DMS114 treated with DMSO at 0.1 percent for 48 hours (cell line): Measurements from ENCODE around the gene PLK1.
"Not testable (repeated sequence)": the region's sequence is repeated elsewhere in the genome, so short reads cannot be mapped to it uniquely, and the experiment has no call there.

ENCODE experiments used
- DNase-seq: peaks from one replicate; lab custom pipeline; 2025; ENCODE audit not compliant: unreplicated experiment; lab: John Stamatoyannopoulos, UW

The PLK1 gene

DNA sequence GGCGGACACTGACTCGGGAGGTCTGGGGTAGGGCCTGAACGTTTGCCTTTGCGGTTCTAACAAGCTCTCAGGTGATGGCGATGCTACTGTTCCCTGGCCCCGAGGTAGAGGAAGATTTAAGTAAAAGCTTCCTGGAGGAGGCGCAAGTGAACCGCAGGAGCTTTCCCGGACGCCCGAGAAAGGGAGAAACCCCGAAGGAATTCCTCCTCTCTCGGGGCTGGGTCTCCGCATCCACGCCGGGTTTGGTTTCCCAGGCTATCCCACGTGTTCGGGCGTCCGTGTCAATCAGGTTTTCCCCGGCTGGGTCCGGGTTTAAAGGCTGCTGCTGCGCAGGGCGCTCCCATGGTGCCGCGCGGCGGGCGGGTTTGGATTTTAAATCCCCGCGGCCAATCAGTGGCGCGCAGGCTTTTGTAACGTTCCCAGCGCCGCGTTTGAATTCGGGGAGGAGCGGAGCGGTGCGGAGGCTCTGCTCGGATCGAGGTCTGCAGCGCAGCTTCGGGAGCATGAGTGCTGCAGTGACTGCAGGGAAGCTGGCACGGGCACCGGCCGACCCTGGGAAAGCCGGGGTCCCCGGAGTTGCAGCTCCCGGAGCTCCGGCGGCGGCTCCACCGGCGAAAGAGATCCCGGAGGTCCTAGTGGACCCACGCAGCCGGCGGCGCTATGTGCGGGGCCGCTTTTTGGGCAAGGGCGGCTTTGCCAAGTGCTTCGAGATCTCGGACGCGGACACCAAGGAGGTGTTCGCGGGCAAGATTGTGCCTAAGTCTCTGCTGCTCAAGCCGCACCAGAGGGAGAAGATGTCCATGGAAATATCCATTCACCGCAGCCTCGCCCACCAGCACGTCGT is at the start of gene PLK1:
PLK1 (plus strand) TSS at position 460 of the 844 bp plus-strand sequence; CDS start at position 504, 44 bp downstream.
- peak; percentile 78 for DNase-seq

DNA sequence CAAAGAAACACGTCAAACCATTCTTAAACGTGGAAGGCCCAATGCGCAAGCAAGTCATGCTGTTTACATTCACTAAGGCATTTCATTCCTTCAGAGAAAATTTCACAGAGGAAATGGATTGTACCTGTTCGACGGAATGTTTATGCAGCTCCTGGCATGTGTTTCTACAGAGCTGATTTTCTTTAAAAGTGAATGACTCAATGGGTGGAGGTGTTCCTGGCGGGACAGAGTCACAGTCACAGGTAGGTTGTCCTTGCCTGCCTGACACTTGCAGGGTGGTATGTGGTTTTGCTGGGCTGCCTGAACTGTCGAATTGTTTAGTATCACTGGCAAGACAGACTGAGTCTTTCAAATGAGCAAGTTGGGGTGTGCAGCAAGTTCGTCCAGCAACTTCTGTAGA is 49.2 kb upstream of the PLK1 start:
- DNase-seq: no peak

DNA sequence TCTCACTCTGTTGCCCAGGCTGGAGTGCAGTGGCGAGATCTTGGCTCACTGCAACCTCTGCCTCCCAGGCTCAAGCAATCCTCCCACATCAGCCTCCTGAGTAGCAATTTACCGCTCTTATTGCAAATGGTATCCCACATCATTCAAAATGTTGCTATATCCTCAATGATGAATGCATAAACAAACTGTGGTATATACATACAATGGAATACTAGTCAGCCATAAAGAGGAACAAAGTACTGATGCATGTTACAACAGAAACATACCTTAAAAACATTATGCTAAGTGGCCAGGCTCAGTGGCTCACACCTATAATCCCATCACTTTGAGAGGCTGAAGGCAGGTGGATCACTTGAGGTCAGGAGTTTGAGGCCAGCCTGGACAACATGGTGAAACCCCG is 46.8 kb upstream of the PLK1 start:
- not testable (repeated sequence) for DNase-seq

DNA sequence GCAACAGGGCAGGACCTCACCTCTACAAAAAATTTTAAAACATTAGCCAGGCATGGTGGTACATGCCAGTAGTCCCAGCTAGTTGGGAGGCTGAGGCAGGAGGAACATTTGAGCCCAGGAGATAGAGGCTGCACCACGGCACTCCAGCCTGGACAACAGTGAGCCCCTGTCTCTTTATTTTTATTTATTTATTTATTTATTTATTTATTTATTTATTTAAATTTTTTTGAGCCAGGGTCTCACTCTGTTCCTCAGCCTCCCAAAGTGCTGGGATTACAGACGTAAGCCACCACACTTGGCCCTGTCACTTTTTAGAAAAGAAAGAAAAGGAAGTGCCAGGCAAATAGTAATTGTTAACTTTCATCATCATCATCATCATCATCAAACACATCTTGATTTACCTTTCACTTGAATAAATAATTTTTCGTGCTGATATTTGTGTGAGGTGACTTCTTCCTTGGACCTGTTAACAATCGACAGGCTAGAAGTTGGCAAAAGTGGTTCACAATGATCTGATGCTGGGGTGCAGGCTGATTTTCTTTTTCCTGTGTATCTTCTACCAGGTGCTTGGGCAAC is 44.1 kb upstream of the PLK1 start:
- no peak for DNase-seq

DNA sequence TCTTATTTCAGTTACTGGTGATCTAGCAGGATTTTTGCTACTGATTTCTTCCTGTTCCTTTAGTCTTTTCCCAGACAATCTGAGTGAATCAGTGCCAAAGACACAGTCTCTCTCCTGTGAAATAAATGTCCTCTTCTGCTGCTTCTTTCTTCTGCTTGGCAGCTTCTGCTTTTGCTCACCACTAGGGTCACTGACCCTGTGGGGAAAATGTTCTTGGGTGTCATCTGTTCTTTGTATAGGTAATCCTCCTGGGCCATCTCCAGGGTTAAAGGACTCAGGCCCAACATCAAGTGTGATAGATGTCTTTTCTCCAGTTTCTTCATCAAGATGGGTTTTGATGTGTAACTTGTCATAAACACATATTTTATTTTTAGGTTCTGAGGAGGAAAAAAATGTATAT is 42.7 kb upstream of the PLK1 start:
- no peak for DNase-seq

DNA sequence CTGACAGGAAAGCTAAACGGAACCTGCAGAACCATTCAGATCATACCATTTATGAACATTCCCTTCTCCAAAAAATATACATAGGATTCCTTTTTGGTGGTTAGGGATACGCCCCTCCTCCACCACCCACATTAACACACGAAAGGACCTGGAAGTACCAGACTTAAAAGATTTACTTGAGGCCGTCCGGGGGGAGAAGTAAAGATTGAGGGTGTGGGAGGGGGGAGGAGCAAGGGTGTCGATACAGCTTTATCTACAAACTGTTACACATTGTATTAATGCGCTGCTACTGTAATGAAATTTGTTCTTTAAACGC is 38.1 kb upstream of the PLK1 start:
- DNase-seq: peak; percentile 4

DNA sequence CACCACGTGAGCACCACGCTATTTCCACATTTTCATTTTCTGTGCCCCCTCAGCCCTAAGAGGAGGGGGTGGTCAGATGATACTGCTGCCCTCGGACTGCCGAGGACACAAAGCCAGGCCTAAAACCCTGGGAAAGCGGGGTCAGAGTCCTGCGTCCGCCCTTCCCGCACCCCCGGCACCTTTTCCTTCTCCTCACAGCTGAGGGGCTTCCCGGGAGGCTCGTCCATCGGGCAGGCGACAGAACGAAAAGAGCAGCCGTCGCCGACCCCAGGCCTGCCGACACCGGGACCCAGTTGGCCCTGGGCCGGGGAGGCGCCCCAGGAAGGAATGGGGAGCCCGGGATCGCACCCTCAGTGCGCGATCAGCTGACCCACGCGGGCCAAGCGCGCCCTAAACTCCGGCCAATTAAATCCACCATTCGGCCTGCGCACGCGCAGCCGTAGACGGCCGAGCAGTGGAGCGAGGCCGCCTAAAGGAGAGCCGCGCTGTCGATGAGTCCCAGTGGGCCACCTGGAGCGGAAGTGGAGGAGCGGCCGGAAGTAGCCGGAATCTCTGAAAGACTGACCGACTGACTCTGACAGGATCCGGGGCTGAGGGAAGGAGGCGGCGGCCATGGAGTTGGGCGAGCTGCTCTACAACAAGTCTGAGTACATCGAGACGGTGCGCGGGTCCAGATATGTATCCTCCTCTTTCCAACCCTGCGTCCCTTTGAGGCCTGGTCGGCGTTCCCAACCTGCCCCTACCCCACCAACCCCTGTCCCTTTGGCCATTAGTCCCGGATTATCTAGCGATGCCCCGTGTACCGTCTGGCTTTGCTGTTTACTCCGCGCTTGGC is 37.5 kb upstream of the PLK1 start, which contains the start of the genes DCTN5 and PALB2:
DCTN5 (plus strand) TSS at position 536 of the 835 bp plus-strand sequence; CDS start at position 613, 77 bp downstream.
PALB2 (minus strand) TSS at position 380 of the 835 bp plus-strand sequence; CDS start at position 227, 153 bp downstream.
- peak; percentile 87 for DNase-seq

DNA sequence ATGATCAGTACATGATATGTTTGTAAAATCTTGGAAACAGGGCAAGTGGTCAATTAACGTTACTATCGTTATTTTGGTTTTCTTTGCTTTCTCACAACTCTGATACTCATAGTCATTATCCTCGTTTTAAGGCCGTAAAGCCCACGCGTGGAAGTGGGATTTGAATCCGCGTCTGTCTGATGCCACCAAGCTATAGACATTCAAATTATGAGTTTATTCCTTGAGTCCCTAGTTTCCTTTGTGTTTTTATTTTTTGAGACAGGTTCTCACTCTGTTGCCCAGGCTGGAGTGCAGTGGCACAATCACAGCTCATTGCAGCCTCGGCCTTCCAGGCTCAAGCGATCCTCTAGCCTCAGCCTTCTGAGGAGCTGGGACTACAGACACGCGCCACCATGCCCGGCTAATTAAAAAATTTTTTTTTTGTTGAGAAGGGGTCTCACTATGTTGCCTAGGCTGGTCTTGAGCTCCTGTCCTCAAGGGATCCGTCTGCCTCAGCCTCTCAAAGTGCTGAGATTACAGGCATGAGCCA is 36.4 kb upstream of the PLK1 start:
- DNase-seq: no peak

DNA sequence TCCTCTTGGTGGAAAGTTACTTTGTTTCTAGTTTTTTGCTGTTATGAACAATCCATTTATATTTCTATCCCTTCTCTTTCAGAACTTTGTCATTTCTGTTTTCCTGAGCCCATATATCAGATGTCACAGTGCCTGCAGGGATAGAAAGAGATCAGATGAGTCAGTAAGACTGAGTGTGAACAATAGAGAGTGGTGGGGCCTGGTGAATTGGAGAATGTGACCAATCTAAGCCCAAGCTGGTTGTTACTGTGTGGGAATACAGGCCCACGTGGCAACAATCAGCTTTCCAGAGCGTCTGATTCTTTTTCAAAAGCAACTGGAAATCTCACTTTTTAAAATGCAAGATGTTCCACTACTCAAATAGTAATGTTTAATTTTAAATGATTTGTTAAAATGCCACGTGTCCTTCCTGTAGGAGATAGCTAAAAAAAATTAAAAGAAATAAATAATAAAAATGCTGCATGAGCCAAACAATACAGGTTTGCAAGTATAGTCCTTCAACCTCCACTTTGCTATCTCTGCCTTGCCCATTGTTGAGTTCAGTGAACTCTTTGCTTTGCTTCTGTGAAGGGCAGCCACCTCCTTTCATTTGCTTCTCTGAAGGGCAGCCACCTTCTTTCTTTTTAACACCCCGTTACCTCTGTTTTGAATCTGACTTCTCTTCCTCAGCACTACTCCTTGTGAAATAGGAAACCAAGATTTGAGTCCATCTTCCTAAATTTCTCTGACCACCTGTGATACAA is 27.8 kb upstream of the PLK1 start:
- DNase-seq: no peak

DNA sequence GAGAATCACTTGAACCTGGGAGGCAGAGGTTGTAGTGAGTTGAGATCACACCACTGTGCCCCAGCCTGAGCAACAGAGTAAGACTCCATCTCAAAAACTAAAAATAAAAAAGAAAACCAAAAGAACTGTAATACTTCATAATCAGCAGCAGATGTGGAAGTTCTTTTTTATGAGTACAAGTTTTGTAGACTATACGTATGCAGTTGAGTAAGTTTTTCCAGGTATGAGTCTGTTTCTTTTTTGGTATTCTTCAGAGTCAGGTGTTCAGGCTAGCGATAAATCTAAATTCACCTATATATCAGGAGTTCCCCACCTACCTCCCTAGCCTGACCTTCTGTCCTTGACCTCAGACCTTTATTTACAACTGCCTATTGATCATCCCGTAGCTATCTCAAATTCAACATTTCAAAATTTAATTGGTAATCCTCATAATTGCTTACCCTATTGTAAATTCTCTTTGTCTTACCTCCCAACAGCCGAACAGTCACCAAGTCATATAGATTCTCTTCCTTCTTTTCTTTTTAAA is 26.7 kb upstream of the PLK1 start:
- DNase-seq: no peak

DNA sequence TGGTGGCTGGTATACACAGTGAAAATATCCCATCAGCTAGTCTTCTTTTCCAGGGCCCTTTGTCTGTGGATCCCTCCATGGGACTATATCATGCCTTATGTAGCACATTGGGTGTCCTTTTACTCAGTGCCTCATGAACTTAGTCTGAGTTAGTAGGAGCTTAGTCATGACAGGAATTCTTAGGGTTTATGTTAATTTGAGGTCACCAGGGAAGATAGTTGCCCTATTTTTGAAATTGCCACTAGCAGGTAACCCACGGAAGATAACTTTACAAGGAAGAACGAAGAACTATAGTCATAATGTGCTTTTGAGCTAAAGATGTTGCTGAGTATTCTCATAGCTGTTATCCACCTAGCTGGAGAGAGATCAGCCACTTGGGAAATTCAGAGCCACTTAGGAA is 14.8 kb upstream of the PLK1 start:
- DNase-seq: no peak

DNA sequence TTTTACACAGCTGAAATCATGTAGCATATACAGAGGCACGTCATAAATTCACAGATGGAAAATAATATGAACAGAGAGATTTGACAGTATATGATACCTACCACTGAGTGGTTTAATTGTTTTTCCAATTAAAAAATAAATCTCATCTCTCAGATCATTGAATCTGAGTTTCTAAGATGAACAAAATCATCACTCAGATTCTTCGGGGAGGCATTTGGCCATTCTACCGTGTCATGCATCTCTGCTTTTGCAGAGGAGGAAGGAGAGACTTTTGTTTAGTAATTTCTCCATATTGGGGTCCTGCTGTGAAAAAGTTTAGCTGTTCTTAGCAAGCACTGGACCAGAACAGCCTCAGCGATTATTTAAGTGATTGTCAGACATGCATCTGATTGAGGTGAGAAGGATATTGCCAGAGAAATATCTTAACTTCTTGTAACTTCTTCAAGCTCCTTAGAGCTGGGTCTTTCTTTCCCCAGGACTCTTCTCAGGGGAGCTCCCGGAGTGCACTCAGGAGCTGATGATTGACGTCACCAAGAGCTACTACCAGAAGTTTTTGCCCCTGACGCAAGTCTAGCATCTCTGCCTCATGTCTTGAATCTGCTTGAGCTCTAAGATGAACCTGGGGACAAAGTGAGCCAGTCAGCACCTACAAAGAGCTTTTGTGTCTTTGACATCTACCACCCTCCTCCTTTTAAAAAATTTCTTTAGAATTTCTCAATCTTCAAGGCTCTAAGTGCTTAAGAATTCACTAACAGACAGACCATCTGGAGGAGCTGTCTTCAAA is 11.9 kb upstream of the PLK1 start:
- no peak for DNase-seq

DNA sequence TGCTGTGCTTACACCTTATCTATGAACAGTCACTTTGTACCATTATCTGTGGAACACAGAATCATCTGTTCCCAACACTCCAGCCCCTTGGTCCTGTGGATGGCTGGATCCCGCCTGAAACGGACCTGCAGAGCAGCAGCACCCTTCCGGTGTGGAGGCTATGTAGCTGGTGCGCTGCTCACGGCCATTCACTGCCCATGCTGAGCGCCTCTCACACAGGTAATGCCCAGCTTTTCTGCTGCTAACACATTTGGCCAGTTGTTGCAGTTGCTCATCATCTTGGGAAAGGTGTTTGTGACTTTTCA is 11.4 kb upstream of the PLK1 start:
- DNase-seq: no peak

DNA sequence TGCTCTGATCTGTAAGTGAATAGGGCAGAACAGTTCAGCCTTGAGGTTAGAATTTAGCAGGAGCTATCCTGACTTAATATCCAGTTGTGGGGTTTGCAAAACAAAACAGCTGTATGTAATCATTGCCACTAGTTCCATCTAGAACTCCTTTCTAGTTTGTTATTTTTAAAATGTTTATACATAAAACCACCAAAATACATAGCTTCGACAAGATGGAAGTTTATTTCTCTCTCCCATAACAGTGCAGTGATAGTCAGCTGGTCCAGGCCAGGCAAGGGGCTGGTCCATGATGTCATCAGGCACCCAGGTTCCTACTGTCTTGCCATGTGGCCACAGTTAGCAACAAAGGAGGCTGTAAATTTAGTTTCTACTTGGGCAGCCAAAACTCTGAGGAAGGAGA is 10.5 kb upstream of the PLK1 start:
- DNase-seq: no peak

DNA sequence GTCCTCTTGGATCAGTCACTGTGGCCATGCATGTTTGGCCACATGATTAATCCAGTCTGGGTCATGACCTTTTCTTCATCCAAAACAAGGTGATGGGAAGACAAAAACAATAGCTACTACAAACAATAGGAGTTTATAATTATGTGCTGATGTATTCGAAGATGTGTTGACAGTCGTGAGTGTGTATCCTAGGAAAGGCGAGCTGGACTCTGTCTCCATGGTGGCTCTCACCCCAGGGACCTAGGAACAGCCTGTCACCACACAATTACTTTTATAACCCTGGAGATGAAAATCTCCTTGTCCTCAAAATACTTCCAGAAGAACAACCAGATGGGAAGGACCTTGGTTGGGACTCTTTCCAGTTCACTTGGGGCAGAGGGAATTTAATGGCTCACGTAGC is 9.8 kb upstream of the PLK1 start:
- DNase-seq: no peak

DNA sequence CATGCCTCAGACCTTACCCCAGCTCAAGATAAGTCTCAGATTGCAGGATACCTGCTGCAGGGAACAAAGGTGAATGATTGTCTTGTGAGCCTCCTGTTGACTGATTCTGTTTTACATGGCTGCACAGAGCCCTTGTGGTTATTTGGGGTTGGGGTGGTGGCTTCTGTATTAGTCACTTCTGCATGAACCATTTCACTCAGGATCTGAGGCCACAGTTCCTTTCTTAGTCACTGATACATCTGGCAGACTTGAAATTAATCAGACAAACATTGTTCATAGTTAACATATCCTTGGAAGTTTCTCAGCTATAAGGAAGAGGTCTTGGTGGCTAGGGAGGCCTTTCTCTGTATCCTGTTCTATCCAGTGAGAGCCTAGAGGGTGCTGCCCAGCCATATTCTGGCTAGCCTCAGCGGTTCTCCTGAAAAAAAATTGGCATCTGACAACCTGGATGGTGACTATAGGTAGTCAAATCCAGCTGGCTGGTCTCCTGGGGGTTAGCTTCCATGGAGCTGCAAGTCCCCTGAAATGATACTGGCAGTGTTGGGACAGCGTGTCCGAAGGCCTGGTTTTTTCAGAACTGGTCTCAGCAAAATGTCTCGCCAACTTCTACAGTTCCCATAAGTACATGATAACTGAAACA is 8.4 kb upstream of the PLK1 start:
- DNase-seq: no peak

DNA sequence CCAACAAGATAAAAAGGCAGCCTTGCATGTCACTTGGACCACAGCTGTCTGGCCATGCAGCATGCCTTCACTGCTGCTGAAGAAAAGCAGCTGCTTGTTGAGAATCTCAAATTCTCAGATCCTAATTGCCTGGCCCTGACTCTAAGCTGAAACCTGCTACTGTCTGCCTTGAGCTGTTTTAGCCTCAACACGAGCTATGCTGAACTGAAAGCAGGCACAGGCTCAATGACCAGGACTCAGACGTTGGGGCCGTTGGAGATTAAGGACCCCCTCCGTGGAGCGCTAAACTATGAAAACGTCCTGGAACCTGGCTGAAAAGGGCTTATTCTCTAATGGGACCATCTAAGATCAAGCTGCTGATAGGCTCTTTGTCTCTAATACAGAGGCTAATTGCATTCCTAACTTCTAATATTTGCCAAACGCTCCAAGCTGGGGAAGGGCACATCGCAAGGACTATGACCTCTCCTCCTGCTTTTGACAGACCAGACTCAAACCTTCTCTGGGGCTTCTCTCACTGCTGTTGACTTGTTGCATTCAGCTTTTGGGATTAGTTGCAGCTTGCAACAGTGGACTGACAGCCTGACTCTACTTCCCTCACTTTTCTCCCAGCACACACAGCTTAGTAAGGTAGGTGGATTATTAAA is 4.6 kb upstream of the PLK1 start:
- DNase-seq: no peak

DNA sequence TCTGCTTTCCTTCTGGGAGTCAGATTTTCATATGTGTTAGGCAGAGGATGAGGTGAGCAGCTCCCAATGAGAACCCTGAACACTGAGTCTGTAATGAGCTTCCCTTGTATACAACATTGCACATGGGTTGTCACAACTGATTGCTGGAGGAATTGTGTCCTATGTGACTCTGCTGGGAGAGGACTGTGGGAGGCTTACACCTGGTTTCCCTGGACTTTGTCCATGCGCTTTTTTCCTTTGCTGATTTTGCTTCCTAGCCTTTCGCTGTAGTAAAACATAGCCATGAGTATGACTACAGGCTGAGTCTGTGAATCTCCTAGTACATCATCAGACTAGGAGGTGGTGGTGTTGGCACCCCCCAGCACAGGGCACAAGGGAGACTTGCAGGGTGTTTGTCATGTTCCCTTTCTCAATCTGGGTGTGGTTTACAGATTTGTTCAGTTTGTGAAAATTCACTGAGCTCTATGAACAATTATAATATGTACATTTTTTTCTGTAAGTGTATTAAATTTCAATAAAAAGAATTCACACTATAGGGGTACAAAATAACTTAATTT is 1.7 kb upstream of the PLK1 start:
- no peak for DNase-seq
